HG02678 (cell line): ENCODE measurements around the gene KRTAP1-3.
"Not testable (repeated sequence)": the region's sequence is repeated elsewhere in the genome, so short reads cannot be mapped to it uniquely, and the experiment has no call there.

Experiments used
- ATAC-seq: cut with Tn5 transposase; IDR thresholded peaks from one replicate; pipeline ENCODE4 v1.9.1; 2021; ENCODE audit warnings: mild to moderate bottlenecking, moderate library complexity; ENCODE audit not compliant: unreplicated experiment

The KRTAP1-3 gene

GRCh38 chr17:41034346-41034935, at the start of gene KRTAP1-3:
Gene KRTAP1-3 (minus strand): TSS chr17:41034874. CDS start chr17:41034821, 53 bp downstream.
- ATAC-seq, result not testable (repeated sequence)

- not testable (repeated sequence) for ATAC-seq
Observed at GRCh38 chr17:41084100-41084856, 49.6 kb upstream of the KRTAP1-3 start, which contains the start of gene KRTAP4-7. Gene KRTAP4-7 (plus strand): TSS chr17:41084150. CDS start chr17:41084207, 57 bp downstream.

- not testable (repeated sequence) for ATAC-seq
Observed at GRCh38 chr17:41083427-41083826, 48.8 kb upstream of the KRTAP1-3 start.

- no peak for ATAC-seq
Observed at GRCh38 chr17:41082626-41083025, 48.0 kb upstream of the KRTAP1-3 start.

- ATAC-seq, result no peak
Observed at GRCh38 chr17:41076788-41077187, 42.1 kb upstream of the KRTAP1-3 start.

GRCh38 chr17:41073676-41074075, 39.0 kb upstream of the KRTAP1-3 start:
- no peak for ATAC-seq

GRCh38 chr17:41071606-41072360, 37.1 kb upstream of the KRTAP1-3 start:
- ATAC-seq, result no peak

GRCh38 chr17:41069031-41069430, 34.4 kb upstream of the KRTAP1-3 start:
- ATAC-seq, result no peak

- no peak for ATAC-seq
Observed at GRCh38 chr17:41067281-41067680, 32.6 kb upstream of the KRTAP1-3 start.

- ATAC-seq, result no peak
Observed at GRCh38 chr17:41065829-41066624, 31.4 kb upstream of the KRTAP1-3 start, which contains the start of gene KRTAP2-4. Gene KRTAP2-4 (minus strand): TSS chr17:41065879. CDS start chr17:41065845, 34 bp downstream.

- ATAC-seq, result not testable (repeated sequence)
Observed at GRCh38 chr17:41065016-41065689, 30.5 kb upstream of the KRTAP1-3 start.

GRCh38 chr17:41064301-41064700, 29.6 kb upstream of the KRTAP1-3 start:
- no peak for ATAC-seq

- ATAC-seq, result no peak
Observed at GRCh38 chr17:41063449-41063848, 28.8 kb upstream of the KRTAP1-3 start.

- no peak for ATAC-seq
Observed at GRCh38 chr17:41061964-41062363, 27.3 kb upstream of the KRTAP1-3 start.

GRCh38 chr17:41060052-41060604, 25.5 kb upstream of the KRTAP1-3 start, which contains the start of gene KRTAP2-3:
Gene KRTAP2-3 (minus strand): TSS chr17:41060114. CDS start chr17:41060050, 64 bp downstream.
- ATAC-seq, result no peak

GRCh38 chr17:41059276-41060051, 24.8 kb upstream of the KRTAP1-3 start:
- not testable (repeated sequence) for ATAC-seq

GRCh38 chr17:41058741-41059140, 24.1 kb upstream of the KRTAP1-3 start:
- no peak for ATAC-seq

- no peak for ATAC-seq
Observed at GRCh38 chr17:41057547-41057946, 22.9 kb upstream of the KRTAP1-3 start.

GRCh38 chr17:41055130-41055529, 20.5 kb upstream of the KRTAP1-3 start, which contains the start of gene KRTAP2-2:
Gene KRTAP2-2 (minus strand): TSS chr17:41055230. CDS start chr17:41055211, 19 bp downstream.
- not testable (repeated sequence) for ATAC-seq
